EL (cell line): ENCODE measurements around the gene GDPD5.

Source experiments
- DNase-seq: peaks from one replicate; pipeline ENCODE4 v3.0.0-alpha.2; 2016

GDPD5 gene

GRCh38 chr11:75440960-75441803 is 84.6 kb downstream of the GDPD5 start:
- DNase-seq: no peak

GRCh38 chr11:75439495-75440120 is 86.1 kb downstream of the GDPD5 start:
- no peak for DNase-seq

GRCh38 chr11:75439026-75439425 is 86.7 kb downstream of the GDPD5 start:
- no peak for DNase-seq

GRCh38 chr11:75437966-75438659 is 87.6 kb downstream of the GDPD5 start:
- DNase-seq: peak; percentile 12

- no peak for DNase-seq
Observed at GRCh38 chr11:75436806-75437205, 88.9 kb downstream of the GDPD5 start.

GRCh38 chr11:75435571-75435925 is 90.2 kb downstream of the GDPD5 start:
- no peak for DNase-seq

GRCh38 chr11:75434886-75435570 is 90.7 kb downstream of the GDPD5 start:
- DNase-seq: no peak

GRCh38 chr11:75434051-75434450 is 91.7 kb downstream of the GDPD5 start:
- no peak for DNase-seq

GRCh38 chr11:75433443-75433842 is 92.3 kb downstream of the GDPD5 start:
- DNase-seq: no peak

GRCh38 chr11:75432911-75433321 is 92.8 kb downstream of the GDPD5 start, which contains the start of gene KLHL35:
TSS of gene KLHL35 (minus strand) at chr11:75433203. CDS start at chr11:75430629, 2,574 bp downstream.
- no peak for DNase-seq

GRCh38 chr11:75431533-75432525 is 93.9 kb downstream of the GDPD5 start:
- DNase-seq: no peak

GRCh38 chr11:75430714-75431532 is 94.8 kb downstream of the GDPD5 start:
- DNase-seq: no peak

- peak; percentile 63 for DNase-seq
Observed at GRCh38 chr11:75429902-75430713, 95.6 kb downstream of the GDPD5 start.

- DNase-seq: no peak
Observed at GRCh38 chr11:75429641-75429901, 96.2 kb downstream of the GDPD5 start.

GRCh38 chr11:75428989-75429640 is 96.6 kb downstream of the GDPD5 start:
- DNase-seq: no peak

- peak; percentile 70 for DNase-seq
Observed at GRCh38 chr11:75428281-75428724, 97.4 kb downstream of the GDPD5 start.

- DNase-seq: no peak
Observed at GRCh38 chr11:75427181-75427580, 98.6 kb downstream of the GDPD5 start.

- DNase-seq: no peak
Observed at GRCh38 chr11:75426720-75427086, 99.0 kb downstream of the GDPD5 start.

- no peak for DNase-seq
Observed at GRCh38 chr11:75425422-75425821, 100.3 kb downstream of the GDPD5 start.

- no peak for DNase-seq
Observed at GRCh38 chr11:75424396-75424795, 101.3 kb downstream of the GDPD5 start.
